B cell (primary cell): ENCODE data around the gene KPNA5. TPM values are rescaled to one million over a fixed set of nuclear protein-coding genes. Genes with fewer than 3 reads are reported as not detected.

Experiments used
- ATAC-seq: fragments of 200-7000 bp; cut with Tn5 transposase; one replicate; pipeline ENCODE4 v1.10.0; 2021; ENCODE audit warnings: low read depth, mild to moderate bottlenecking, moderate number of reproducible peaks, moderate library complexity
- CTCF ChIA-PET: fragments of 350-600 bp; sonication (Branson Sonifier 250); formaldehyde crosslinking; loops from one replicate; lab custom pipeline; 2021; ENCODE audit warnings: antibody characterized with exemption, inconsistent platforms; lab: Charles Lee
- POLR2A ChIA-PET: fragments of 350-600 bp; sonication (Branson Sonifier 250); formaldehyde crosslinking; loops from one replicate; lab custom pipeline; 2021; ENCODE audit warnings: antibody characterized with exemption; lab: Charles Lee
- DNase-seq: peaks from one replicate; pipeline ENCODE4 v3.0.0; 2013
- H2AFZ ChIP-seq: 2 replicates; pipeline ENCODE4 v1.6.1; 2012; ENCODE audit warnings: mild to moderate bottlenecking, low read depth, low read length; ENCODE audit not compliant: insufficient read depth, poor library complexity, severe bottlenecking
- H3K27ac ChIP-seq, 2 donors: 1 replicate in 1 of 2; 2 replicates in 1 of 2; pipeline ENCODE4 v1.5.1; 2012 to 2013; ENCODE audit warnings: low read length in 2 of 2, mild to moderate bottlenecking in 2 of 2, moderate library complexity in 1 of 2
- H3K27me3 ChIP-seq, 4 experiments: fragments of 200-600 bp in 1 of 4; sonication (generic) in 1 of 4; replicated peaks in 1 of 4; 1 replicate in 2 of 4; 2 replicates in 2 of 4; pipeline versions ENCODE4 v1.6.1 to v1.7.0; 2013 to 2016; ENCODE audit warnings: low read length in 3 of 4, mild to moderate bottlenecking in 2 of 4, mixed read lengths in 1 of 4, moderate library complexity in 1 of 4; ENCODE audit not compliant: insufficient read depth in 4 of 4, control insufficient read depth in 3 of 4; ENCODE audit errors: control extremely low read depth in 1 of 4
- H3K36me3 ChIP-seq, 2 experiments: replicated peaks in 1 of 2; 1 replicate in 1 of 2; 2 replicates in 1 of 2; pipeline versions ENCODE4 v1.6.1 to v1.7.1; 2013; ENCODE audit warnings: low read length in 1 of 2; ENCODE audit not compliant: insufficient read depth in 2 of 2, control insufficient read depth in 1 of 2; ENCODE audit errors: control extremely low read depth in 1 of 2, extremely low read depth in 1 of 2
- H3K4me1 ChIP-seq, 2 donors: fragments of 200-600 bp in 1 of 2; sonication (generic) in 1 of 2; 1 replicate in 1 of 2; 2 replicates in 1 of 2; pipeline versions ENCODE4 v1.5.1 to v1.6.1; 2013 to 2017; ENCODE audit warnings: low read length in 2 of 2; ENCODE audit not compliant: control insufficient read depth in 2 of 2, insufficient read depth in 2 of 2
- H3K4me2 ChIP-seq: replicated peaks from 2 replicates; pipeline ENCODE3; 2012; ENCODE audit warnings: mild to moderate bottlenecking, low read depth, low read length; ENCODE audit not compliant: poor library complexity, severe bottlenecking
- H3K4me3 ChIP-seq, 5 experiments: fragments of 200-600 bp in 1 of 5; sonication (generic) in 1 of 5; 1 replicate in 3 of 5; 2 replicates in 2 of 5; pipeline versions ENCODE4 v1.5.1 to v1.7.0; 2011 to 2016; ENCODE audit warnings: low read length in 4 of 5, mild to moderate bottlenecking in 4 of 5, low read depth in 2 of 5, control low read depth in 1 of 5, moderate library complexity in 1 of 5; ENCODE audit not compliant: insufficient read depth in 1 of 5; ENCODE audit errors: control extremely low read depth in 1 of 5, extremely low read depth in 1 of 5
- H3K79me2 ChIP-seq: fragments of 200-600 bp; sonication (generic); one replicate; pipeline ENCODE4 v1.6.0; 2016; ENCODE audit warnings: low read length; ENCODE audit not compliant: control insufficient read depth, insufficient read depth
- H3K9ac ChIP-seq: fragments of 200-600 bp; sonication (generic); 2 replicates; pipeline ENCODE4 v1.6.1; 2017; ENCODE audit warnings: mild to moderate bottlenecking, low read length, moderate library complexity
- H3K9me3 ChIP-seq, 3 donors: one replicate each; pipeline versions ENCODE4 v1.6.1 to v1.7.1; 2013; ENCODE audit warnings: low read length in 2 of 3; ENCODE audit not compliant: control insufficient read depth in 2 of 3, insufficient read depth in 1 of 3; ENCODE audit errors: control extremely low read depth in 1 of 3
- H4K20me1 ChIP-seq: 2 replicates; pipeline ENCODE4 v1.6.0; 2012; ENCODE audit warnings: mild to moderate bottlenecking, low read length; ENCODE audit not compliant: insufficient read depth, control insufficient read depth, poor library complexity, severe bottlenecking
- H3K27ac Mint-ChIP-seq: one replicate; pipeline ENCODE4 v1.8.0; 2021; ENCODE audit warnings: mixed read lengths
- H3K27me3 Mint-ChIP-seq: one replicate; pipeline ENCODE4 v1.8.0; 2021; ENCODE audit warnings: mixed read lengths
- H3K4me1 Mint-ChIP-seq: one replicate; pipeline ENCODE4 v1.8.0; 2021; ENCODE audit warnings: mixed read lengths
- H3K4me3 Mint-ChIP-seq: one replicate; pipeline ENCODE4 v1.8.0; 2021; ENCODE audit warnings: mixed read lengths
- H3K9me3 Mint-ChIP-seq: one replicate; pipeline ENCODE4 v1.8.0; 2022; ENCODE audit warnings: mixed read lengths; ENCODE audit not compliant: insufficient read depth
- CTCF ChIP-seq: fragments of 200-600 bp; IDR thresholded peaks from one replicate; pipeline ENCODE4 v1.8.0; 2022; ENCODE audit warnings: antibody characterized with exemption, mild to moderate bottlenecking
- EZH2 ChIP-seq: IDR thresholded peaks from 2 replicates; pipeline ENCODE4 v1.6.1; 2012; ENCODE audit warnings: borderline replicate concordance, low read depth, mild to moderate bottlenecking, moderate library complexity, low read length; ENCODE audit not compliant: insufficient read depth, poor library complexity, severe bottlenecking
- WGBS: methylation state at CpG from one replicate; pipeline ENCODE4 v1.1.5; 2013; ENCODE audit warnings: missing lambda C conversion rate; ENCODE audit not compliant: insufficient coverage; 5-methylcytosine and 5-hydroxymethylcytosine counted together
- intact Hi-C: fragments of 100-400 bp; cut with micrococcal nuclease; formaldehyde crosslinking; loops from one replicate; pipeline ENCODE4 v1.10.0; 2022
- polyA plus RNA-seq: library from polyadenylated mRNA; depleted of rRNA; stranded (reverse); fragments of >200 nt; gene quantifications from 2 replicates; pipeline ENCODE4 v1.2.3, GENCODE V29; 2012
- total RNA-seq, 2 donors: library from RNA; stranded (reverse); fragments of 120-200 nt in 1 of 2; gene quantifications; 1 replicate in 1 of 2; 2 replicates in 1 of 2; pipeline versions ENCODE4 v1.2.3 to v1.2.4, GENCODE V29; 2013 to 2022

KPNA5 gene
- total and polyA plus RNA-seq, 2 donors (not counting 1 experiment from before 2014, with no cell fraction given) = 6.9 to 41.7 TPM

GRCh38 chr6:116649129-116649528 is 31.9 kb upstream of the KPNA5 start:
- DNase-seq = no peak
- H3K4me1 ChIP-seq = no peaks in the 10 kb centered on the region
- H3K4me1 Mint-ChIP-seq = no peaks in the 10 kb centered on the region
- H3K9ac ChIP-seq = no peak overlapping the region
- H3K4me2 ChIP-seq = no peak overlapping the region
- intact Hi-C loops = loop anchor here (5.0 kb wide), 2 partner anchors 67 to 362 kb away; no protein-coding TSS in a partner anchor
- no peak overlapping the region for H2AFZ ChIP-seq
- H3K9me3 Mint-ChIP-seq = no peaks in the 10 kb centered on the region
- WGBS = no CpG with 5 or more reads among the region's 3 CpGs
- ChIA-PET POLR2A (no interaction called here), CTCF (interaction anchor here (1.0 to 5.0 kb wide), 4 partner anchors 86 to 238 kb away, joined by 3 to 26 read pairs (median 3); no protein-coding TSS in a partner anchor)
- no peaks in the 10 kb centered on the region for H4K20me1 ChIP-seq
- no peak overlapping the region for H3K27ac ChIP-seq
- TF ChIP-seq CTCF (no peak), EZH2 (no peak)
- no peak overlapping the region for H3K27ac Mint-ChIP-seq
- H3K36me3 ChIP-seq = peaks cover 3 to 35% of the 10 kb centered on the region in 2 experiments
- no peaks in the 10 kb centered on the region for H3K27me3 ChIP-seq
- H3K79me2 ChIP-seq = no peaks in the 10 kb centered on the region
- no peak overlapping the region for H3K4me3 Mint-ChIP-seq
- no peak for ATAC-seq
- H3K9me3 ChIP-seq = no peaks in the 10 kb centered on the region
- no peak overlapping the region for H3K4me3 ChIP-seq
- no peaks in the 10 kb centered on the region for H3K27me3 Mint-ChIP-seq

GRCh38 chr6:116651916-116652315 is 29.1 kb upstream of the KPNA5 start:
- Histone ChIP-seq H3K4me1 (no peaks in the 10 kb centered on the region), H4K20me1 (no peaks in the 10 kb centered on the region), H3K4me2 (no peak overlapping the region), H3K36me3 (peaks cover 5 to 31% of the 10 kb centered on the region in 2 experiments), H3K27ac (no peak overlapping the region), H2AFZ (no peak overlapping the region), H3K9ac (no peak overlapping the region), H3K4me3 (no peak overlapping the region), H3K9me3 (no peaks in the 10 kb centered on the region), H3K79me2 (no peaks in the 10 kb centered on the region), H3K27me3 (no peaks in the 10 kb centered on the region)
- Mint-ChIP-seq H3K4me1 (no peaks in the 10 kb centered on the region), H3K9me3 (no peaks in the 10 kb centered on the region), H3K4me3 (no peak overlapping the region), H3K27me3 (no peaks in the 10 kb centered on the region), H3K27ac (no peak overlapping the region)
- DNase-seq (no peak), ATAC-seq (no peak)
- intact Hi-C loops = no loop called here
- CTCF ChIA-PET = interaction anchor here (1.8 kb wide), 1 partner anchor 91 kb away, joined by 4 read pairs; no protein-coding TSS in a partner anchor
- TF ChIP-seq EZH2 (no peak), CTCF (no peak)
- WGBS = no CpG with 5 or more reads among the region's 4 CpGs
- POLR2A ChIA-PET = no interaction called here
